HepG2 (cell line): Measurements from ENCODE around the gene RBM12. TPM values are rescaled to one million over a fixed set of nuclear protein-coding genes. Genes with fewer than 3 reads are reported as not detected.
A peak's percentile ranks its signal among the peaks of the same experiment; 100 is the strongest.

ENCODE experiments used
- AGO1 ChIP-seq: fragments of 200-400 bp; formaldehyde crosslinking; IDR thresholded peaks from 2 replicates; pipeline ENCODE4 v1.6.1; 2017; ENCODE audit warnings: mild to moderate bottlenecking, low read depth, low read length, moderate library complexity; ENCODE audit not compliant: poor library complexity, severe bottlenecking
- AGO2 ChIP-seq: fragments of 200-400 bp; formaldehyde crosslinking; optimal IDR thresholded peaks from 2 replicates; pipeline ENCODE3; 2017; ENCODE audit warnings: mild to moderate bottlenecking, low read depth, low read length, moderate library complexity
- CHD4 ChIP-seq: fragments of 200-600 bp; sonication (generic); IDR thresholded peaks from 2 replicates; pipeline ENCODE4 v1.7.0; 2017; ENCODE audit warnings: mild to moderate bottlenecking, low read length, borderline replicate concordance
- CREB1 ChIP-seq, 2 experiments: fragments of 450-650 bp in 1 of 2; IDR thresholded peaks; 2 replicates each; pipeline ENCODE4 v1.6.1; 2016 to 2017; ENCODE audit warnings: control low read depth in 1 of 2, mild to moderate bottlenecking in 1 of 2, missing compliant biosample characterization in 1 of 2, missing genetic modification characterization in 1 of 2
- E2F2 ChIP-seq: sonication (generic); formaldehyde crosslinking; IDR thresholded peaks from 2 replicates; pipeline ENCODE4 v1.4.0; 2020; ENCODE audit warnings: missing genetic modification reagents, borderline replicate concordance
- ELF4 ChIP-seq: sonication (generic); formaldehyde crosslinking; IDR thresholded peaks from 2 replicates; pipeline ENCODE4 v1.5.0; 2020; ENCODE audit warnings: missing genetic modification reagents, mild to moderate bottlenecking, moderate library complexity, borderline replicate concordance
- EZH2 ChIP-seq: conservative IDR thresholded peaks from 2 replicates; pipeline ENCODE4 v1.6.1; 2012; ENCODE audit warnings: mild to moderate bottlenecking, low read depth, low read length, moderate library complexity
- FOXK2 ChIP-seq: fragments of 450-650 bp; IDR thresholded peaks from 2 replicates; pipeline ENCODE4 v1.6.1; 2016
- HNRNPLL ChIP-seq: fragments of 200-400 bp; formaldehyde crosslinking; IDR thresholded peaks from 2 replicates; pipeline ENCODE4 v1.6.1; 2017; ENCODE audit warnings: mild to moderate bottlenecking, low read depth, low read length; ENCODE audit not compliant: poor library complexity, severe bottlenecking
- MNT ChIP-seq: fragments of 450-650 bp; IDR thresholded peaks from 2 replicates; pipeline ENCODE4 v1.6.1; 2016
- PAF1 ChIP-seq: IDR thresholded peaks from 2 replicates; pipeline ENCODE4 v1.6.1; 2016; ENCODE audit warnings: missing genetic modification reagents, missing compliant biosample characterization
- PRDM15 ChIP-seq: sonication (generic); formaldehyde crosslinking; IDR thresholded peaks from 2 replicates; pipeline ENCODE4 v1.4.0; 2020; ENCODE audit warnings: missing genetic modification reagents
- RFX5 ChIP-seq: IDR thresholded peaks from 2 replicates; pipeline ENCODE4 v1.6.1; 2011; ENCODE audit warnings: low read depth, low read length, improper control_type of control experiment
- SMAD9 ChIP-seq: sonication (generic); formaldehyde crosslinking; IDR thresholded peaks from 2 replicates; pipeline ENCODE4 v1.5.1; 2020; ENCODE audit warnings: mild to moderate bottlenecking, missing genetic modification reagents
- TOE1 ChIP-seq: sonication (generic); formaldehyde crosslinking; IDR thresholded peaks from 2 replicates; pipeline ENCODE4 v1.4.0; 2020; ENCODE audit warnings: mild to moderate bottlenecking, missing genetic modification reagents
- TRAFD1 ChIP-seq: sonication (generic); formaldehyde crosslinking; IDR thresholded peaks from 2 replicates; pipeline ENCODE4 v1.5.1; 2020; ENCODE audit warnings: missing genetic modification reagents, mild to moderate bottlenecking, borderline replicate concordance
- ZKSCAN5 ChIP-seq: sonication (generic); formaldehyde crosslinking; IDR thresholded peaks from 2 replicates; pipeline ENCODE4 v1.5.1; 2020; ENCODE audit warnings: mild to moderate bottlenecking, missing genetic modification reagents
- ZNF562 ChIP-seq: sonication (generic); formaldehyde crosslinking; IDR thresholded peaks from 2 replicates; pipeline ENCODE4 v1.8.0; 2022; ENCODE audit warnings: missing genetic modification reagents, borderline replicate concordance
- ZNF629 ChIP-seq: sonication (generic); formaldehyde crosslinking; conservative IDR thresholded peaks from 2 replicates; pipeline ENCODE4 v1.5.0; 2020; ENCODE audit warnings: missing genetic modification reagents
- ZNF720 ChIP-seq: sonication (generic); formaldehyde crosslinking; IDR thresholded peaks from 2 replicates; pipeline ENCODE4 v1.4.0; 2020; ENCODE audit warnings: missing genetic modification reagents
- polyA plus RNA-seq, 8 experiments: library from polyadenylated mRNA; depleted of rRNA in 3 of 8; stranded (reverse) in 7 of 8; unstranded in 1 of 8; fragments of >200 nt; fragmentation: Illumina TruSeq in 4 of 8; extraction: Trizol in 4 of 8; gene quantifications; 2 replicates each; pipeline versions ENCODE4 v1.2.1 to v1.2.3, GENCODE V29; 2011 to 2016; ENCODE audit warnings: low read depth in 4 of 8, missing spikeins in 1 of 8, mixed read lengths in 1 of 8; ENCODE audit not compliant: insufficient read depth in 1 of 8
- total RNA-seq, 5 experiments: library from RNA; depleted of rRNA; stranded (reverse); fragments of >200 nt; fragmentation: Illumina TruSeq; extraction: Trizol; gene quantifications; 2 replicates each; pipeline ENCODE4 v1.2.3, GENCODE V29; 2016; ENCODE audit warnings: low read depth in 1 of 5

The RBM12 gene
- total and polyA plus RNA-seq, 2 of the 13 experiments (the other 11 are each of a cell fraction or from before 2014, with no cell fraction given) = 97.9 to 104 TPM

GRCh38 chr20:35702824-35703695 is 38.4 kb upstream of the RBM12 start (continued):
- no peak for TF ChIP-seq PRDM15
- TF ChIP-seq MNT = no peak
- peak; percentile 1 for TF ChIP-seq AGO1
- no peak for TF ChIP-seq ZNF720 (CRISPR knock-in tag)
- TF ChIP-seq ZNF629 (CRISPR knock-in tag) = no peak
- peak; percentile 78; the same call in 1 of the 2 replicates for TF ChIP-seq PAF1 (CRISPR knock-in tag)
- TF ChIP-seq RFX5 = no peak
- TF ChIP-seq FOXK2 = no peak
- no peak for TF ChIP-seq EZH2
- no peak for TF ChIP-seq ZKSCAN5 (CRISPR knock-in tag)
- TF ChIP-seq SMAD9 (CRISPR knock-in tag) = no peak
- peak; percentile 96 for TF ChIP-seq AGO2
- no peak for TF ChIP-seq HNRNPLL
- no peak for TF ChIP-seq CREB1 (IDR thresholded peaks at IDR 0.05)
- TF ChIP-seq CREB1 (CRISPR knock-in tag; IDR thresholded peaks at IDR 0.05) = peak; percentile 10; the same call in 1 of the 2 replicates
- no peak for TF ChIP-seq TOE1
- no peak for TF ChIP-seq CHD4
- no peak for TF ChIP-seq E2F2 (CRISPR knock-in tag)
- no peak for TF ChIP-seq ZNF562 (CRISPR knock-in tag)
- no peak for TF ChIP-seq ELF4 (CRISPR knock-in tag)
- TF ChIP-seq TRAFD1 (CRISPR knock-in tag) = no peak
